IMR-90 (cell line): Measurements from ENCODE around the gene SMTN. TPM values are rescaled to one million over a fixed set of nuclear protein-coding genes. Genes with fewer than 3 reads are reported as not detected.

Experiments used
- ATAC-seq: fragments of 200-7000 bp; cut with Tn5 transposase; 2 replicates; pipeline ENCODE4 v1.9.1; 2020; ENCODE audit warnings: low read depth, mild to moderate bottlenecking, moderate library complexity
- BruUV-seq: library from RNA; stranded (reverse); fragments of 400-500 nt; replicated peaks from 2 replicates; lab custom pipeline; 2021; lab: Mats Ljungman, UMichigan
- CTCF ChIA-PET: fragments of 300-600 bp; formaldehyde crosslinking; extraction: SDS; loops from one replicate; lab custom pipeline; 2021; ENCODE audit warnings: antibody characterized with exemption; lab: Yijun Ruan, JAX
- POLR2A ChIA-PET: fragments of 300-600 bp; sonication (Branson Sonifier 250); formaldehyde crosslinking; loops from one replicate; lab custom pipeline; 2022; ENCODE audit warnings: antibody characterized with exemption; ENCODE audit not compliant: unreplicated experiment; lab: Charles Lee
- DNase-seq: peaks from one replicate; pipeline ENCODE4 v3.0.0; 2013
- H2AFZ ChIP-seq: replicated peaks from 2 replicates; pipeline ENCODE3; 2013; ENCODE audit warnings: low read length, mild to moderate bottlenecking; ENCODE audit not compliant: poor library complexity
- H2AK5ac ChIP-seq: 2 replicates; pipeline ENCODE4 v1.6.1; 2013; ENCODE audit warnings: low read depth, low read length, inconsistent platforms
- H2AK9ac ChIP-seq: replicated peaks from 2 replicates; pipeline ENCODE3; 2013; ENCODE audit warnings: mild to moderate bottlenecking, low read depth, low read length, moderate library complexity; ENCODE audit not compliant: poor library complexity
- H2BK120ac ChIP-seq: 2 replicates; pipeline ENCODE4 v1.6.1; 2013; ENCODE audit warnings: low read depth, low read length, inconsistent platforms
- H2BK15ac ChIP-seq: 3 replicates; pipeline ENCODE4 v1.6.1; 2013; ENCODE audit warnings: low read depth, low read length, inconsistent platforms
- H2BK20ac ChIP-seq: 2 replicates; pipeline ENCODE4 v1.6.1; 2013; ENCODE audit warnings: low read depth, mild to moderate bottlenecking, inconsistent platforms, low read length, moderate library complexity
- H2BK5ac ChIP-seq: 2 replicates; pipeline ENCODE4 v1.6.1; 2013; ENCODE audit warnings: mild to moderate bottlenecking, low read depth, low read length, inconsistent platforms; ENCODE audit not compliant: poor library complexity, severe bottlenecking
- H3K14ac ChIP-seq: replicated peaks from 2 replicates; pipeline ENCODE4 v1.6.1; 2013; ENCODE audit warnings: low read depth, low read length, inconsistent platforms
- H3K18ac ChIP-seq: 2 replicates; pipeline ENCODE4 v1.6.1; 2013; ENCODE audit warnings: low read depth, low read length, control low read depth
- H3K23ac ChIP-seq: 2 replicates; pipeline ENCODE4 v1.6.1; 2013; ENCODE audit warnings: low read depth, low read length, inconsistent platforms
- H3K27ac ChIP-seq: 2 replicates; pipeline ENCODE4 v1.5.1; 2013; ENCODE audit warnings: mild to moderate bottlenecking, control low read depth, low read length; ENCODE audit not compliant: insufficient read depth
- H3K27me3 ChIP-seq: 2 replicates; pipeline ENCODE4 v1.6.1; 2013; ENCODE audit warnings: low read length; ENCODE audit not compliant: control insufficient read depth, insufficient read depth
- H3K36me3 ChIP-seq: 2 replicates; pipeline ENCODE4 v1.6.1; 2013; ENCODE audit warnings: low read length, mixed read lengths; ENCODE audit not compliant: control insufficient read depth, insufficient read depth
- H3K4ac ChIP-seq: 2 replicates; pipeline ENCODE4 v1.6.1; 2013; ENCODE audit warnings: low read depth, low read length, inconsistent platforms
- H3K4me1 ChIP-seq: 2 replicates; pipeline ENCODE4 v1.6.1; 2013; ENCODE audit warnings: low read length, mixed read lengths; ENCODE audit not compliant: control insufficient read depth, insufficient read depth
- H3K4me2 ChIP-seq: 2 replicates; pipeline ENCODE4 v1.6.1; 2013; ENCODE audit warnings: low read depth, mild to moderate bottlenecking, control low read depth, low read length, moderate library complexity
- H3K4me3 ChIP-seq: 2 replicates; pipeline ENCODE4 v1.5.1; 2013; ENCODE audit warnings: low read depth, mild to moderate bottlenecking, control low read depth, low read length, moderate library complexity; ENCODE audit not compliant: insufficient read depth
- H3K56ac ChIP-seq: 2 replicates; pipeline ENCODE4 v1.6.1; 2013; ENCODE audit warnings: low read length, inconsistent platforms; ENCODE audit not compliant: insufficient read depth; ENCODE audit errors: extremely low read depth
- H3K79me1 ChIP-seq, 2 experiments: 2 replicates each; pipeline ENCODE4 v1.6.1; 2013; ENCODE audit warnings: low read length in 2 of 2, inconsistent platforms in 1 of 2, low read depth in 1 of 2
- H3K9ac ChIP-seq: 2 replicates; pipeline ENCODE4 v1.6.1; 2013; ENCODE audit warnings: low read depth, low read length, control low read depth
- H3K9me1 ChIP-seq: 2 replicates; pipeline ENCODE4 v1.6.1; 2013; ENCODE audit warnings: low read length, inconsistent platforms; ENCODE audit not compliant: insufficient read depth
- H3K9me3 ChIP-seq: 2 replicates; pipeline ENCODE4 v1.6.1; 2013; ENCODE audit warnings: low read length; ENCODE audit not compliant: control insufficient read depth, insufficient read depth
- H4K20me1 ChIP-seq: 2 replicates; pipeline ENCODE4 v1.6.1; 2013; ENCODE audit warnings: low read length, inconsistent platforms; ENCODE audit not compliant: insufficient read depth
- H4K5ac ChIP-seq: 2 replicates; pipeline ENCODE4 v1.6.1; 2013; ENCODE audit warnings: mild to moderate bottlenecking, low read depth, low read length, control low read depth
- H4K8ac ChIP-seq, 2 experiments: 2 replicates each; pipeline ENCODE4 v1.6.1; 2013; ENCODE audit warnings: low read depth in 2 of 2, low read length in 2 of 2, control low read depth in 1 of 2, inconsistent platforms in 1 of 2
- H4K91ac ChIP-seq: 2 replicates; pipeline ENCODE4 v1.6.1; 2013; ENCODE audit warnings: low read depth, low read length, inconsistent platforms; ENCODE audit not compliant: insufficient read depth
- MXI1 ChIP-seq: IDR thresholded peaks from 2 replicates; pipeline ENCODE4 v1.6.1; 2012; ENCODE audit warnings: low read depth, mild to moderate bottlenecking, low read length, moderate library complexity, borderline replicate concordance
- RAD21 ChIP-seq: IDR thresholded peaks from 2 replicates; pipeline ENCODE4 v1.6.1; 2012; ENCODE audit warnings: low read length, improper control_type of control experiment
- RCOR1 ChIP-seq: IDR thresholded peaks from 2 replicates; pipeline ENCODE4 v1.6.1; 2012; ENCODE audit warnings: mild to moderate bottlenecking, low read length, improper control_type of control experiment; ENCODE audit not compliant: insufficient replicate concordance
- SMC3 ChIP-seq: fragments of 150-350 bp; IDR thresholded peaks from 2 replicates; pipeline ENCODE4 v1.6.1; 2016; ENCODE audit warnings: low read depth, mild to moderate bottlenecking, antibody characterized with exemption, low read length, moderate library complexity
- USF2 ChIP-seq: fragments of 150-350 bp; IDR thresholded peaks from 2 replicates; pipeline ENCODE4 v1.6.1; 2017; ENCODE audit warnings: mild to moderate bottlenecking, antibody characterized with exemption, low read length, low read depth
- WGBS, 2 experiments: methylation state at CpG; one replicate each; pipeline versions ENCODE4 v1.1.5 to v1.1.7; 2013; ENCODE audit warnings: missing lambda C conversion rate in 2 of 2; ENCODE audit not compliant: insufficient read length in 1 of 2; ENCODE audit errors: extremely low coverage in 2 of 2; 5-methylcytosine and 5-hydroxymethylcytosine counted together
- dilution Hi-C: fragments of 300-500 bp; cut with HindIII; formaldehyde crosslinking; loops from one replicate; pipeline ENCODE4 v1.14.3; 2018; ENCODE audit warnings: low sequenced_read_pairs; ENCODE audit not compliant: unreplicated experiment
- in situ Hi-C: fragments of 300-500 bp; cut with MboI; formaldehyde crosslinking; loops from 3 replicates; pipeline ENCODE4 v1.14.3; 2019; ENCODE audit warnings: low sequenced_read_pairs, inconsistent platforms, mixed read lengths
- intact Hi-C: fragments of 100-400 bp; cut with micrococcal nuclease; formaldehyde crosslinking; loops from 2 replicates; pipeline ENCODE4 v1.10.0; 2022
- polyA plus RNA-seq, 3 experiments: library from polyadenylated mRNA; depleted of rRNA; stranded (reverse); fragments of >200 nt; gene quantifications; 2 replicates each; pipeline ENCODE4 v1.2.3, GENCODE V29; 2012; ENCODE audit warnings: low replicate concordance in 1 of 3
- total RNA-seq: library from RNA; depleted of rRNA; stranded (reverse); fragments of >200 nt; gene quantifications from 2 replicates; pipeline ENCODE4 v1.2.3, GENCODE V29; 2012

The SMTN gene
- total and polyA plus RNA-seq, 2 of the 4 experiments (the other 2 are of a cell fraction), result 53.6 to 63.7 TPM

GRCh38 chr22:31148488-31148887 is 67.4 kb downstream of the SMTN start:
- Histone ChIP-seq H2BK20ac (peak overlapping the region; percentile 12; the same call in 1 of the 2 replicates), H3K36me3 (no peaks in the 10 kb centered on the region), H3K4me1 (peaks cover 5% of the 10 kb centered on the region), H3K27me3 (no peaks in the 10 kb centered on the region), H4K20me1 (no peaks in the 10 kb centered on the region), H3K14ac (peak overlapping the region; percentile 51), H2AFZ (peak overlapping the region; percentile 76), H2AK9ac (peak overlapping the region; percentile 57), H4K91ac (peak overlapping the region; percentile 67), H3K79me1 (no peaks in the 10 kb centered on the region), H3K4me3 (no peak overlapping the region), H3K9me3 (peaks cover 4% of the 10 kb centered on the region; the same call in 1 of the 2 replicates), H3K4me2 (no peak overlapping the region), H2BK15ac (peak overlapping the region; percentile 18; the same call in 1 of the 3 replicates), H3K23ac (no peak overlapping the region), H2AK5ac (peak overlapping the region; percentile 29; the same call in 1 of the 2 replicates), H3K56ac (no peak overlapping the region), H2BK5ac (peak overlapping the region; percentile 9), H2BK120ac (peak overlapping the region; percentile 60), H3K4ac (peak overlapping the region; percentile 65), H3K27ac (peak overlapping the region; percentile 9; the same call in 1 of the 2 replicates), H4K5ac (peak overlapping the region; percentile 78), H3K18ac (no peak overlapping the region), H4K8ac (peak overlapping the region; percentile 65), H3K9me1 (0 out of 2 replicates have a peak, but pooled peaks cover 4% of the 10 kb centered on the region), H3K9ac (peak overlapping the region; percentile 24)
- in situ Hi-C loops (loop anchor here (5.0 kb wide), 2 partner anchors 36 to 201 kb away; no protein-coding TSS in a partner anchor), intact Hi-C loops (loop anchor here (2.0 to 5.0 kb wide), 2 partner anchors 82 to 386 kb away; no protein-coding TSS in a partner anchor), dilution Hi-C loops (no loop called here)
- peak; percentile 35 for DNase-seq
- ChIA-PET POLR2A (no interaction called here), CTCF (interaction anchor here (0.8 to 2.0 kb wide), 3 partner anchors 13 to 50 kb away, joined by 3 to 12 read pairs (median 3); partner anchors contain the start of gene SELENOM)
- ATAC-seq, result peak; percentile 62
- no peak for TF ChIP-seq RAD21
- no peak for TF ChIP-seq RCOR1
- TF ChIP-seq MXI1, result no peak
- TF ChIP-seq USF2, result no peak
- no peak for TF ChIP-seq SMC3
- WGBS, 2 experiments, result no CpG with 5 or more reads among the region's 1 CpG
- no TSS peak for BruUV-seq
